ENCODE measurements around the gene TENT4B.

TENT4B gene

DNA sequence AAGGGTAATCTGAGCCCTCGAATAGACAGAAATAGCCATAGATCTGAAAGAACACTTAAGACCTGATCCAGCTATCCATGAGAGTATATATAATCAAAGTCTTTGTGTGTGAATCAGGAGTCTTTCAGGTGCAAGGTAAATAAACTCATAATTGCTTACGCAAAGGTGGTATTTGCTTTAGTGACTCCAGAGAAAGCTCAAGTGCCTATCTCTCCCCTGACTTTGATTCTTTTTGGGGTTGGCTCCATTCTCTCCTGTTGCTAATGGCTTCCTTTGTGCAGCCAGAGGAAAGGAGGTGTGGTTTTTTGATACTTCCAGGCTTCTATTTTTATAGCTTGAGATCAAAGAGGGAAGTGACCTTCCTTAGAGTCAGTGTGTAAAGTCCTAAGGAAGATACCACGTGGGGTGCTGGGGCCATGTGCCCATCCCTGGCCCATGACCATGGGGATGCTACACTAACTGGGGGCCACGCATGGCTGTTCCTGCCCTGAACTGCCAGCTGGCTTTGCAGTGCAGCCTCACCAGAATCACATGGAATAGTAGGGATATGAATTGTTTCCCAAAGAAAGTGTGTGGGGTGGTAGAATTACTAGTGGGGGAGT, 45.8 kb downstream of the TENT4B start:
- no peak for DNase-seq

GRCh38 chr16:50201787-50202186, 48.7 kb downstream of the TENT4B start:
- no peak for DNase-seq

- DNase-seq, result no peak
These were observed 50.0 kb downstream of the TENT4B start for GRCh38 chr16:50202926-50203624.

DNA sequence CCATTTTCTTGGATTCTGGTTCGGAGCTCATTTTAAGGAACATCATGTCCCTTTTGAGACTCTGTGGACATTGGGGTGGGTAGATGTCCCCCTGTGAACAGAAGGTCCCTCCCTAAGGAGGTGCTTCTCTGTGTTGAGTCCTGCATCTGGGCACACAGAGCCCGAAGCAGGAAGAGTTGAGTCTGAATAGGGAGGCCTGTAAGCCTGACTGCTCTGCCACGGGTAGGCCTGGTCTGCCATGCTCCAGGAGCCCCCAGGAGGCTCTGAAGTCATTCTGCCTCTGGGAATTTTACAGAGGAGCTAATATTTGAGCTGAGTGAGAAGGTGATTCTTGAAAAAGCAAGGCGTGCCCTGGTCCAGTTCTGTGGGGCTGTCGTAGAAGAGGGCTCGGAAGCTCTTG, 50.6 kb downstream of the TENT4B start:
- DNase-seq, result no peak

- DNase-seq, result no peak
These were observed 51.5 kb downstream of the TENT4B start for GRCh38 chr16:50204453-50205108.

GRCh38 chr16:50207652-50208051, 54.5 kb downstream of the TENT4B start:
- no peak for DNase-seq

- DNase-seq, result no peak
These were observed 55.4 kb downstream of the TENT4B start for GRCh38 chr16:50208460-50208931.

- no peak for DNase-seq
These were observed 56.6 kb downstream of the TENT4B start for GRCh38 chr16:50209546-50210265.

GRCh38 chr16:50210266-50211038, 57.3 kb downstream of the TENT4B start:
- peak; percentile 47 for DNase-seq

DNA sequence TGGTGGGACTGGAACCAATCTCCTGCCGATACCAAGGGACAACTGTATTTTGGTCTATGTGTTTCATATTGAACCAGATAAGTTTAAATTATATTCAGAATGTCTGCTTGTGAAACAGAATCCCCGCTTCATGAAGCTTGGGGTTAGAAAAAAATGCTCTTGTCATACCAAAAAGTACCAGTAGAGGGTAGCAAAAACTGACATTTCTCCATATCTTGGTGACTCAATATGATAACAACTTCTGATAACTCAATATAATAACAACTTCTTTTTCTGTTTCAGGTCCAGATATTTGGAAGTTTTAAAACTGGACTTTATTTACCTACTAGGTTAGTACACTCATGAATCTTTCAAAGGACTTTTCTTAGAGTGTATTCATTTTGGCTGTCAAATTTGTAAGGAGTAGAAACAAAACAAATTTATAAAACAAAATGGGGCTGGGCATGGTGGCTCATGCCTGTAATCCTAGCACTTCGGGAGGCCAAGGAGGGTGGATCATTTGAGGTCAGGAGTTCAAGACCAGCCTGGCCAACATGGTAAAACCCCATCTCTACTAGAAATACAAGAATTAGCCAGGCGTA, 60.9 kb downstream of the TENT4B start:
- DNase-seq, result no peak

- DNase-seq, result no peak
These were observed 62.6 kb downstream of the TENT4B start for GRCh38 chr16:50215680-50216079.

DNA sequence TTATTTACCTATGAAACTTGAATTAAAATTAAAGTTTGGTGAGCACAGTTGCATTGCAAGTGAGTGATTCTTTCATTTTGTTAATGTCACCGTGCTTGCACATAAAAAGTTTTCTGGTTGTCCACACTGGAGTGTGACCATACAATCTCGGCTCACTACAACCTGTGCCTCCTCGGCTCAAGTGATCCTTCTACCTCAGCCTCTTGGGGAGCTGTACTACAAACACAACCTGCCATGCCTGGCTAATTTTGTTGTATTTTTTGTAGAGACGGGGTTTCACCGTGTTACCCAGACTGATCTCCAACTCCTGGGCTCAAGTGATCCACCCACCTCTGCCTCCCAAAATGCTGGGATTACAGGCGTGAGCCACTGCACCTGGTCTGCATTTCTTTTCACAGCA, 63.1 kb downstream of the TENT4B start:
- no peak for DNase-seq

- DNase-seq, result no peak
These were observed 66.4 kb downstream of the TENT4B start for GRCh38 chr16:50219402-50219975.

GRCh38 chr16:50224286-50224685, 71.2 kb downstream of the TENT4B start:
- no peak for DNase-seq

DNA sequence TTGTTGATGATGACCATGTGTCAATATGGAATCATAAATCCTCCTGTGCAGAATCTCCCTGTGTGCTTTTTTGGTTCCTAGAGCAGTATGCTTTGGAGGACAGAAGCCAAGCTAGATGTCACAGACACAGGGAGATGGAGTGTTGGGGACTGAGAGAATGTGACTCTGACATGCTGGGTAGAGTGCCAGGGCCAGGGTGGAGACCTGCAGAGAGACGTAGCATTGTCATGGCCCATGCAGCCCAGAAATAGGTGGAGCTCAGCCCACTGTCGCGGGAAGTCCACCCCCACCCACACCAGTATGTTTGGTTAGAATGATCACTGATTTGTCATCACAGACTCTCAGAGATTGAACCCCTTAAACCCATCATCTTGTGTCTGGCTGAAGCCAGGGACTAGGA, 74.0 kb downstream of the TENT4B start:
- DNase-seq, result no peak

- DNase-seq, result no peak
These were observed 74.6 kb downstream of the TENT4B start for GRCh38 chr16:50227665-50228064.

- no peak for DNase-seq
These were observed 75.3 kb downstream of the TENT4B start for GRCh38 chr16:50228364-50228868.

DNA sequence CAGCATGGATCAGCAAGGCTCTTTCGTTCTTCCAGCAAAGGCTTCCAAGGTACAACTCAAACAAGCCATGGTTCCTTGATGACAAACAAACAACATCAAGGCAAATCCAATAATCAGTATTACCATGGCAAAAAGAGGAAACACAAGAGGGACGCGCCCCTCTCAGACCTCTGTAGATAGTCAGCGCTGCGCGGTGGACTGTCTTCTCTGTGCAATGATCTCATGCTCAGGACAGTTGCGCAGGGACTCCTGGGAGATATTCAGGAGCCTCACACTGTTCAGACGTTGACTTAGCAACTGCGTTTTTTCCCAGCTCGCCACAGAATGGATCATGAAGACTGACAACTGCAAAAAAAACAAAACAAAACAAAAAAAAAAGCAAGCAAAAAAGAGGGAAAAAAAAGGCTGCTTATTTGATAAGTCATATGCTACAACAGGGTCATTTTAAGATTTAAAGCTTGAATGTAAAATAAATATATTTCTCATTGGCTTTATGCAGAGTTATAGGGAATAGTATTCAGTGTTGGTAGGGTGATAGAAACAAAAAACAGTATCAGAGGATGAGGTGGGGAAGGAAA, 76.1 kb downstream of the TENT4B start:
- DNase-seq, result no peak

DNA sequence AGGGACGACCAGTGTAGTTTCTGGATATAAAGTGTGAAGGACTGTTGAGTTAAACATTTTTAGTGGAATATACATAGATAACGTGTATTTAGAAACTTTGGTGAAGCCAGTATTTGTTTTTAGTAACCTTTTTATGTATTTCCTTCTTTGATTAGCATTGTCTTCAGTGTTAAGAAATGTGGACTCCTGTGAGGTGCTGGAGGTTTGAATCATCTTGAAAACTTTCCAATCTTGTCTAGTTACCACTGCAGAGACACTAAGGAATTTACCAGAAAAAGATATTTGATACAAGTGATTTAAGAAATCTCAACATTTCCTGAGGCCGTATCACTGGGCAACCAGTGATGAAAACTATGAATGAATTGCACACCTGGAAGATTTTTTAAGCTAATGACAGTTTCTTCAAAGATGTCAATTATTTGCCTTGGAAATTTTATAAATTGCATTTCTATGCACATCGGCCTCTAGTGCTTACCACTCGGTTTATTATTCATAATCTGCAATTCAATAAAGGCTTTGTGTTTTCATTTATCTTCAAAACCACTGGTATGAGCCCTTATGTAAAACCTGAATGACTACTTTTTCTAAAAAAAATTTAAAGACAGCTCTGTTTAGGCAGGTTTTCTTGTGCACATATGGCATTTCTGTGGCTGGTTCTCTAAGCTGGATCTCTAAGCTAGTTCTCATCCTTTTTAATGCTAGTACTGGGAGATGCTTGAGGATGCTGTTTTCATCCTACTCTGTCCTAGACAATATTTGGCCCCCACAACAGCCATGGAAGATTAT, 81.9 kb downstream of the TENT4B start:
- no peak for DNase-seq

GRCh38 chr16:50235581-50235980, 82.5 kb downstream of the TENT4B start:
- no peak for DNase-seq

- DNase-seq, result no peak
These were observed 85.2 kb downstream of the TENT4B start for GRCh38 chr16:50238314-50238713.

Data from activated CD4-positive, alpha-beta T cell treated with anti-CD3 and anti-CD28 coated beads for 1 hour (primary cell).